ENCODE data around the gene SPG7.
A peak's percentile ranks its signal among the peaks of the same experiment; 100 is the strongest.

SPG7 gene

DNA sequence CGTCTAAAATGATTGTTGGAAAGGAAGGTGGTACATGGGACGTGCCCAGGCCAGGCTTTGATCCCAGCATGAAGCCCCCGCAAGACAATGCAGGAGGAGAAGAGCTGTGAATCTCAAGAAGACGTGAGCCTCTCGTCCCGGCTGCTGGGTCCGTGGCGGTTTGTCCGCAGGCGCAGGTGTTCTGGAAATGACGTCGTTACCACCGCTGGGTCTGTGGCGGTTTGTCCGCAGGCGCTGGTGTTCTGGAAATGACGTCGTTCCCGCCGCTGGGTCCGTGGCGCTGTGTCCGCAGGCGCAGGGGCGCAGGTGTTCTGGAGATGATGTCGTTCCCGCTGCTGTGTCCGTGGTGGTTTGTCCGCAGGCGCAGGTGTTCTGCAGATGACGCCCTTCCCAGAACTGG lies 14.1 kb downstream of the SPG7 start:
- DNase-seq = no peak

DNA sequence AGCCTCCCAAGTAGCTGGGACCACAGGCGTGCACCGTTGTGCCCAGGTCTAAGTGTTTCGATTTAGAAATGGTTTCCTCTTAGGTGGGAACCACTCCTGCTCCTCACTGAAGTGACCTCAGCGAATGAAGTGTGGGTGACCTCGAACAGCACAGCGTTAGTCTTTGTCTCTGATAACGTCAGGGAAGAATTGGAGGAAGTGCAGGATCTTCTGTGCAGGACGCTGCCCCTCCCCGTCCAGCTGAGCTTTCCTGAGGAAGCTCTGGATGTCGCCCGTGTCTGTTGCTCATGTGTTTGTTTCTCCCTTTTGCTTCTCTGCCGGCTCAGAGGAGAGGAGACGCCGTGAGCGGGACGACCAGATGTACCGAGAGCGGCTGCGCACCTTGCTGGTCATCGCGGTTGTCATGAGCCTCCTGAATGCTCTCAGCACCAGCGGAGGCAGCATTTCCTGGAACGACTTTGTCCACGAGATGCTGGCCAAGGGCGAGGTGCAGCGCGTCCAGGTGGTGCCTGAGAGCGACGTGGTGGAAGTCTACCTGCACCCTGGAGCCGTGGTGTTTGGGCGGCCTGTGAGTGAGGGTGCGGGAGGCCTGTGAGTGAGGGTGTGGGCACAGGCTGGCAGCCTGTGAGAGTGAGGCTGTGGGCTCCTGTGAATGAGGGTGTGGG lies 15.6 kb downstream of the SPG7 start:
- DNase-seq = no peak

GRCh38 chr16:89525146-89525913 lies 17.1 kb downstream of the SPG7 start:
- no peak for DNase-seq

DNA sequence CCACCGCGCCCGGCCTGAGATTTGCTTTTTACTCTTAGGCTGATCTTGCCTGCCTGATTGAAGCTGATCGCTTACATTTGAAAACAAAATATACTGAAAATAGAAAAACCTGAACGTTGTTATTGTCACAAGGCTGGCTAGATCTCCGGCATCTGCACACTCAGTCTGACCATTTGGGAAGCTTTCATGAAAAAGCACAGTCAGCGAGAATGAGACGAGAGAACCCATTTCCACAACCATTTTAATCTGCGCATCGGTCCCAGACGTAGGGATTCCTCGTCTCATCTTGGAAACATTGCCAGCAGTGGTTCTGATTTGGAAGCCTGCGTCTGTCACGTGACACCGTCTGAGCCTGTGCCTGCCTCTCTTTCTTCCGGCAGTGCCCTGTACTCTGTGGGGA lies 20.9 kb downstream of the SPG7 start:
- DNase-seq = no peak

GRCh38 chr16:89530401-89531381 lies 22.5 kb downstream of the SPG7 start:
- DNase-seq = no peak

DNA sequence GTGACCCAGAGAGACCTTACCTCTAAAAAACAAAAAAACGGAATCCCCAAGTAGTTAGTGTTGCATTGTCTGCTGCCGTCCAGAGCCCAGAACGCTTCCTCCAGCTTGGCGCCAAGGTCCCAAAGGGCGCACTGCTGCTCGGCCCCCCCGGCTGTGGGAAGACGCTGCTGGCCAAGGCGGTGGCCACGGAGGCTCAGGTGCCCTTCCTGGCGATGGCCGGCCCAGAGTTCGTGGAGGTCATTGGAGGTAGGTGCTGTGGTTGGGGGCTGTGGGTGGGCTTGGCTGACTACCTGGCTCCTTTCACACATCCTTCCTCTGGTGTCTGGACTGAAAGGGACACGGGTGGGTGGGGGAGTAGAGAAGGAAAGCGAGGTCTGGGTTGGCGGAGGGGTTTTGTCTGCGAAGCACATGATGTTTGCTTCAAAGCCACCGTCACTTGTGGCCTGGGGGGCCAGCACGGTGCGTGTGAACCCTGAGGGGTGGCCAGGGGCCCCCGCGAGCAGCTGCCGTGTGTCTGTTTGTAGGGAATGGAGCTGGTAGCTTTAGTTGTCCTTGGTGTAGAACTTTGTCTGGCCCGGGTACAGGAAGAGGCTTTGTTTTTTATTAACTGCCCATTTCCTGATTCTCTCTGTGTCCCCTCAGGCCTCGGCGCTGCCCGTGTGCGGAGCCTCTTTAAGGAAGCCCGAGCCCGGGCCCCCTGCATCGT lies 23.8 kb downstream of the SPG7 start:
- no peak for DNase-seq

DNA sequence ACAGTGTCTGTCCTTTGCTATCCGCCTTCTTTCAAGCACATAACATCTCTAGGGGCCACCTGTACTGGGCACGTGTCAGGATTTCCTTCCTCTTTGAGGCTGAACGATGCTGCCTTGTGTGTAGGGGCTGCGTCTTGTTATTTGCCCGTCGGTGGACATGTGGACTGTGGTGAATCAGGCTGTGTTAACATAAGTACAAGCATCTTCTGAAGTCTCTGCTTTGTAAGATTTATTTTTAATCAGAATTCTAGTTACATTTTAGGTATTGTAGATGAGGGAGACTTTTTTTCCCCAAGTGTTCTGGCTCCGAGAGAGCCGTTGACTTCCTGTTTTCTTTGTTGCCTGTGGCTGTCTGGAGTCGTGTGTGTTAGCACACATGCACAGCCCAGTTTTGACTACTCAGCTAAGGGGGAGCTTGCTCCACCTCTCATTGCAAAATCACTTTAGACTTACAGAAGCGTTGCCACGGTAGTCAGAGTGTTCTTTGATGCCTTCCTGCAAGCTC lies 26.1 kb downstream of the SPG7 start:
- no peak for DNase-seq

DNA sequence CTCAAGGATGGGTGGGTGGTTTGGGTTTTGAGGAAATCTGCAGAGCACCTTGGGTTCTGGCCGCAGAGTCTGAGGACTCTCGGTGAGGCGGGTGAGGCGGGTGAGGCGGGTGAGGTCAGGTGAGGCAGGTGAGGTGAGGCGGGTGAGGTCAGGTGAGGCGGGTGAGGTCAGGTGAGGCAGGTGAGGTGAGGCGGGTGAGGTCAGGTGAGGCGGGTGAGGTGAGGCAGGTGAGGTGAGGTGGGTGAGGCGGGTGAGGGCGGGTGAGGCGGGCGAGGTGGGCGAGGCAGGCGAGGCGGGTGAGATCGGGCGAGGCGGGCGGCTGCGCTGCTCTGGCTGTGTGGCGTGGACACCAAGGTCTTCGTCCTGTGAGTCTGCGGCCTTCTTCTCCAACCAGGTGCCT lies 28.2 kb downstream of the SPG7 start:
- no peak for DNase-seq

- DNase-seq = no peak
Measured at GRCh38 chr16:89536886-89537548, 28.8 kb downstream of the SPG7 start.

GRCh38 chr16:89537549-89537925 lies 29.3 kb downstream of the SPG7 start:
- no peak for DNase-seq

DNA sequence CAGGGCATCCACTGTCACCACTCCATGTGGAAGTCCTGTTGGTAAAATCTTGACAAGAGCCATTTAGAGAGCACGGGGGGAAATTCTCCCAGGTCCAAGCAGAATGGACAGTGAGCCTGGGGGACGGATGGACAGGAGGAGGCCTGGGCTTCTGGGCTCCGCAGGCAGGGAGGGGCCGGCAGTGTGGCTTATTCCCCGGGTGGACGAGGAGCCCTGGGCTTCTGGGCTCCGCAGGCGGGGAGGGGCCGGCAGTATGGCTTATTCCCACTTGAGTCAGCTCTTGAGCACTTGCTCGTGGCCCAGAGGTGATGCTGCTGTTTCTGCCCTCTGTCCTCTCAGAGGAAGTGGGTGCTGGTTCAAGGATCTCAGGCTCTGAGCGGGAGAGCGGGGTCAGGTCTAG lies 30.1 kb downstream of the SPG7 start:
- DNase-seq = no peak

DNA sequence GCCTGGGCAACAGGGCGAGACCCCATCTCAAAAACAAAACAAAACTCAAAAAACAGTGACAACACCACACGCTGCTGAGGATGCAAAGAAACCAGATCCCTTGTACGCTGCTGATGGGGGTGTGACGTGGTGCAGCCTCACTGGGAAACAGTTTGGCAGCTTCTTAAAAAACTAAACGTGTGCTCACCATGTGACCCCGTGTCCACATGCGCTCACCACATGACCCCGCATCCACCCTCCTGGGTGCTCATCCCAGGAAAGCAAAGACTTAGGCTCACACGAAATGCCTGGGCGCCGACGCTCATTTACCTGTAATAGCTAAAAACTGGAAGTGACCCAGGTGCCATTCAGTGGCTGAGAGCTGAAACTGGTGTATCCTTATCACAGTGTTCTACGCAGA lies 32.4 kb downstream of the SPG7 start:
- no peak for DNase-seq

GRCh38 chr16:89541792-89542191 lies 33.6 kb downstream of the SPG7 start:
- no peak for DNase-seq

- DNase-seq = no peak
Measured at GRCh38 chr16:89544113-89544512, 35.9 kb downstream of the SPG7 start.

- DNase-seq = no peak
Measured at GRCh38 chr16:89544713-89545043, 36.5 kb downstream of the SPG7 start.

DNA sequence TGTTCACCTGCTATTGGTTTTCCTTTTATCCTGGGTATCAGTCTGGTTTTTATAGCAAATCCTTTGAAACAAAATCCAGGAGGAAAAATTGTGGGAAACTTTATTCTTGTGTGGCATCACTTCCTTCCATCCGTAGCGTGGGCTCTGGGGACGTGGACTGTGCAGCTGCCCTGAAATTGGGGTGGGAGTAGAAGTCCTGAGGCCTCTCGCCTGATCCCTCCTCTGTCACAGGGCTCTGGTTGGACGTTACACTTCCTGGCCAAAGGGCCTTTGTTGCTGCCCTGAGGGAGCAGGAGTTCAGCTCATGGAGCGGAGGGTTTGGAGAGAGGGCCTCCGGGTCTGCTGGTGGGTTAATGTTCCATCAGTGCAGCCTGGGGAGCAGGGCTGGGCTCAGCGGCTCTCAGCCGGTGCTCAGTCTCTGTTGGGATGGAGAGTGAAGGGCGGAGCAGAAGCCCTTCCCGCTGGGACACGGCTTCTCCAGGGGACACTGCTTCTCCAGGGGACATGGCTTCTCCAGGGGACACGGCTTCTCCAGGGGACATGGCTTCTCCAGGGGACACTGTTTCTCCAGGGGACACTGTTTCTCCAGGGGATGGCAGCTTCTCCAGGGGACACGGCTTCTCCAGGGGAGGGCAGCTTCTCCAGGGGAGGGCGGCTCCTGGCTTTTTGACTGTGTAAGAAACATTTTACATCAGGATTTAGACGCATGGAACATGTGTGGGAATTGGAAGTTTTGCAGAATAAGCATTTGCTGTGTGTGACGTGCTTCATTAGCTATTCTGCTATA lies 37.0 kb downstream of the SPG7 start:
- DNase-seq = no peak

DNA sequence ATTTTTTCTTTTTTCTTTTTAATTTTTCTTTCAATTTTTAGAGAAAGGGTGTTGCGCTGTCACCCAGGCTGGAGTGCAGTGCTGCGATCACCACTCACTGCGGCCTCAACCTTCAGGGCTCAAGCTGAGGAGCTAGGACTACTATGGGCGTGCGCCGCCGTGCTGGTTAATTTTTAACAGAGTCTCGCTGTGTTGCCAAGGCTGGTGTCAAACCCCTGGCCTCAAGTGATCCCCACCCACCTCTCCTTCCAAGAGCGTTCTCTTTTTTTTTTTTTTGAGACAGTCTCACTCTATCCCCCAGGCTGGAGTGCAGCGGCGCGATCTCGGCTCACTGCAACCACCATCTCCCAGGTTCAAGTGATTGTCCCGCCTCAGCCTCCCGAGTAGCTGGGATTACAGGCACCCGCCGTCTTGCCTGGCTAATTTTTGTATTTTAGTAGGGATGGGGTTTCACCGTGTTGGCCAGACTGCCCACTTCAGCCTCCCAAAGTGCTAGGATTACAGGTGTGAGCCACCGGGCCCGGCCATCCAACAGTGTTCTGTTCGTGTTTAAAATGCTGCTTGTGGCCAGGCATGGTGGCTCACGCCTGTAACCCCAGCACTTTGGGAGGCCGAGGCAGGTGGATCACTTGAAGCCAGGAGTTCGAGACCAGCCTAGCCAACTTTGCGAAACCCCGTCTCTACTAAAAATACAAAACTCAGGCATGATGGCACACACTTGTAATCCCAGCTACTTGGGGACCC lies 37.8 kb downstream of the SPG7 start:
- peak; percentile 34 for DNase-seq

DNA sequence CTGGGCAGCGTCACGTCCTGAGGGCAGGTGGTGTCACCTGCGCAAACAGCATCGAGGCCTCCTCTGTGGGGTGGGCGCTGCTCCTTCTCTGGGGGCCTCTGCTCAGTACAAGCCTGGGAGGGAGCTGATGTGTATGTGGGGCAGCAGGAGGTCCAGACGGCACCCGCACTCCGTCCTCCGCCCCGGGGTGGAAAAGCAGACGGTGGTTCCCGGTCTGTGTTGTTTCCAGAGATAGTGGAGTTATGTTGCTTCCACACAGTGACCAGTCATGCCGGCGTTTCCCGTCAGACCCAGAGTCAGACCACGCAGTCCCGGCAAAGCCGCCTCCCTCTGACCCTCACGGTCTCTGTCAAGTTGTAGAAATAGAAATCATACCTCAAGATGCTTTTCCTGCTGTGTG lies 38.6 kb downstream of the SPG7 start:
- DNase-seq = no peak

- DNase-seq = no peak
Measured at GRCh38 chr16:89547291-89547690, 39.1 kb downstream of the SPG7 start.

GRCh38 chr16:89547860-89548259 lies 39.7 kb downstream of the SPG7 start:
- DNase-seq = no peak

Measured in NCI-H526 treated with DMSO at 0.1 percent for 48 hours (cell line).